ENCODE measurements around the gene DRD2.

Gene DRD2

GRCh38 chr11:113369411-113369810 is 105.8 kb downstream of the DRD2 start:
- no peak for DNase-seq (ENCODE audit: low read depth)

GRCh38 chr11:113365895-113366294 is 109.3 kb downstream of the DRD2 start:
- no peak for DNase-seq (ENCODE audit: low read depth)

- no peak for DNase-seq (ENCODE audit: low read depth)
Observed at GRCh38 chr11:113363996-113364641, 111.1 kb downstream of the DRD2 start.

- no peak for DNase-seq (ENCODE audit: low read depth)
Observed at GRCh38 chr11:113363406-113363805, 111.8 kb downstream of the DRD2 start.
